ENCODE measurements around the gene ZNF414.
A peak's percentile ranks its signal among the peaks of the same experiment; 100 is the strongest.

ZNF414 gene

GRCh38 chr19:8512115-8512967, 1.6 kb downstream of the ZNF414 start:
- Histone ChIP-seq H3K27ac (peak overlapping the region; percentile 98), H3K36me3 (no peaks in the 10 kb centered on the region), H3K27me3 (no peaks in the 10 kb centered on the region), H3K4me3 (ENCODE audit: low read depth in 1 of 2, low read length in 1 of 2) (no peak overlapping the region), H3K9me3 (no peaks in the 10 kb centered on the region), H3K4me1 (ENCODE audit: control insufficient read depth in 1 of 2, insufficient read depth in 1 of 2, low read depth in 1 of 2, low read length in 1 of 2) (peaks cover 48 to 54% of the 10 kb centered on the region in 2 experiments)
- TF ChIP-seq, protein P1, sequence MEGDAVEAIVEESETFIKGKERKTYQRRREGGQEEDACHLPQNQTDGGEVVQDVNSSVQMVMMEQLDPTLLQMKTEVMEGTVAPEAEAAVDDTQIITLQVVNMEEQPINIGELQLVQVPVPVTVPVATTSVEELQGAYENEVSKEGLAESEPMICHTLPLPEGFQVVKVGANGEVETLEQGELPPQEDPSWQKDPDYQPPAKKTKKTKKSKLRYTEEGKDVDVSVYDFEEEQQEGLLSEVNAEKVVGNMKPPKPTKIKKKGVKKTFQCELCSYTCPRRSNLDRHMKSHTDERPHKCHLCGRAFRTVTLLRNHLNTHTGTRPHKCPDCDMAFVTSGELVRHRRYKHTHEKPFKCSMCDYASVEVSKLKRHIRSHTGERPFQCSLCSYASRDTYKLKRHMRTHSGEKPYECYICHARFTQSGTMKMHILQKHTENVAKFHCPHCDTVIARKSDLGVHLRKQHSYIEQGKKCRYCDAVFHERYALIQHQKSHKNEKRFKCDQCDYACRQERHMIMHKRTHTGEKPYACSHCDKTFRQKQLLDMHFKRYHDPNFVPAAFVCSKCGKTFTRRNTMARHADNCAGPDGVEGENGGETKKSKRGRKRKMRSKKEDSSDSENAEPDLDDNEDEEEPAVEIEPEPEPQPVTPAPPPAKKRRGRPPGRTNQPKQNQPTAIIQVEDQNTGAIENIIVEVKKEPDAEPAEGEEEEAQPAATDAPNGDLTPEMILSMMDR (IDR thresholded peaks at IDR 0.05) = no peak

DNA sequence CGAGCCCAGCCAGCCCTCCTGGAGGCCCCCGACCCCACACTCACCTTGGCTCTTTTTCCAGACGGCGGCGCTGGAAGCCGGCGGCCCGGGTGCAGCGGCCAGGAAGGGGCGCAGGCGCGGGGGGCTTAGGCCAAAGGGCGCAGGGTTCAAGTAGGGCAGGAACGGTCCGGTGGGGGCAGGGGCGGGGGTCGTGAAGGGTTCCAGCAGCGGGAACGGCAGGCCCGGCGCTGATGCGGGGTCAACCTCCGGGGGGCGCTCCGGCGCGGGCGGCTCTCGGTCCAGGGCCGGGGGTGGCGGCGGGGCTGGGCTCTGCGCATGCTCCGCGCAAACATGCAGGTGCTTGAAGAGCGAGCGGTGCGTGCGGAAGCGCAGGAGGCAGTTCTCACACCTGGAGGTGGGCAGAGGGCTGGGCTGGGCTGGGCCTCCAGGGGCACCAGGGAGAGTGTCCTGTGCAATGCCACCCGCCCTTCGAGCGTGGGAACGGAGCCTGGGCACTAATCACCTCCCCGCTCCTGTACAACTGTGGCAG, 2.3 kb downstream of the ZNF414 start:
- Histone ChIP-seq H3K4me1 (ENCODE audit: control insufficient read depth in 1 of 2, insufficient read depth in 1 of 2, low read depth in 1 of 2, low read length in 1 of 2) (peaks cover 43 to 51% of the 10 kb centered on the region in 2 experiments), H3K27ac (no peak overlapping the region), H3K4me3 (ENCODE audit: low read depth in 1 of 2, low read length in 1 of 2) (no peak overlapping the region), H3K36me3 (no peaks in the 10 kb centered on the region), H3K9me3 (no peaks in the 10 kb centered on the region), H3K27me3 (no peaks in the 10 kb centered on the region)
- TF ChIP-seq, protein P1 (IDR thresholded peaks at IDR 0.05) = no peak

- Histone ChIP-seq H3K27ac (no peak overlapping the region), H3K27me3 (no peaks in the 10 kb centered on the region), H3K36me3 (no peaks in the 10 kb centered on the region), H3K4me1 (ENCODE audit: control insufficient read depth in 1 of 2, insufficient read depth in 1 of 2, low read depth in 1 of 2, low read length in 1 of 2) (peaks cover 42 to 51% of the 10 kb centered on the region in 2 experiments), H3K9me3 (no peaks in the 10 kb centered on the region), H3K4me3 (ENCODE audit: low read depth in 1 of 2, low read length in 1 of 2) (no peak overlapping the region)
- TF ChIP-seq, protein P1 (IDR thresholded peaks at IDR 0.05) = no peak
These were observed 3.3 kb downstream of the ZNF414 start for GRCh38 chr19:8510589-8511115.

DNA sequence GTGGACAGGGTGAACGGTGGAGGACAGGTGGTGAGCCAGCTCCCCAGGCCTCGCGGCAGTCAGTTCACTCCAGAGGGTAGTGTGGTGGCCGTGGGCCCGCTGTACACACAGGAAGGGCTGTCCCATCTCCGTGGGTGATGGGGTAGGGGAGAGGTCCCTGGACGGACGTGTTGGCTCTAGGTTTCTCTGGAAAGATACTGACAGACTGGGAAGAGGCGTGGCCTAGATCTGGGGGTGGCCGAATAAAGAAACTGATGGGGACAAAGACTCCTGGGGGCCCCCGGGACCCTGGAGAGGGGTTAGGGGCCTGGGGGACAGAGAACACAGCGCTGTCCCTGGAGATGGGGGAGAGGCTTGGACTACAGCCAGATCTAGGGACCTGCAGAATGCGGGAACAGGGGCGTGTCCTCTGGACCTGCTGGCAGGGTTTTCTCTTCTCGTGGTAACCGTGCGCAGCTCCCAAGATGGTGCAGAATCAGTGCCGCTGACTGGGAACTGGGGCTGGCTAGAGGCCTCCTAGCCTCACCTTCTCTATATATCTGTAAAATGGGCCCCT, 7.5 kb downstream of the ZNF414 start:
- Histone ChIP-seq H3K27me3 (no peaks in the 10 kb centered on the region), H3K27ac (peak overlapping the region; percentile 98), H3K4me3 (ENCODE audit: low read depth in 1 of 2, low read length in 1 of 2) (peak overlapping the region; percentile 76 to 82), H3K36me3 (no peaks in the 10 kb centered on the region), H3K4me1 (ENCODE audit: control insufficient read depth in 1 of 2, insufficient read depth in 1 of 2, low read depth in 1 of 2, low read length in 1 of 2) (peaks cover 48 to 56% of the 10 kb centered on the region in 2 experiments), H3K9me3 (no peaks in the 10 kb centered on the region)
- TF ChIP-seq, protein P1 (IDR thresholded peaks at IDR 0.05) = no peak

GRCh38 chr19:8505680-8506401, 8.1 kb downstream of the ZNF414 start:
- Histone ChIP-seq H3K9me3 (no peaks in the 10 kb centered on the region), H3K27me3 (no peaks in the 10 kb centered on the region), H3K36me3 (no peaks in the 10 kb centered on the region), H3K4me1 (ENCODE audit: control insufficient read depth in 1 of 2, insufficient read depth in 1 of 2, low read depth in 1 of 2, low read length in 1 of 2) (peaks cover 55 to 61% of the 10 kb centered on the region in 2 experiments), H3K27ac (peak overlapping the region; percentile 98), H3K4me3 (ENCODE audit: low read depth in 1 of 2, low read length in 1 of 2) (peak overlapping the region; percentile 76 to 82)
- TF ChIP-seq, protein P1 (IDR thresholded peaks at IDR 0.05) = peak; percentile 89
